NK-92 treated with Interleukin-12 subunit alpha and Interleukin-12 subunit beta, amount 100 ng/mL, for 24 hours (cell line): ENCODE measurements around the gene CD4.
A peak's percentile ranks its signal among the peaks of the same experiment; 100 is the strongest.

Experiments
- DNase-seq: peaks from one replicate; lab custom pipeline; 2025; lab: John Stamatoyannopoulos, UW

CD4 gene

GRCh38 chr12:6778217-6778573 lies 11.1 kb upstream of the CD4 start:
- no peak for DNase-seq

GRCh38 chr12:6778574-6779550 lies 10.5 kb upstream of the CD4 start:
- peak; percentile 55 for DNase-seq

GRCh38 chr12:6779708-6780432 lies 9.5 kb upstream of the CD4 start:
- DNase-seq: no peak

GRCh38 chr12:6780573-6780972 lies 8.8 kb upstream of the CD4 start:
- DNase-seq: no peak

GRCh38 chr12:6782119-6782518 lies 7.2 kb upstream of the CD4 start:
- DNase-seq: no peak

GRCh38 chr12:6782850-6783566 lies 6.3 kb upstream of the CD4 start:
- no peak for DNase-seq

- no peak for DNase-seq
Measured at GRCh38 chr12:6783828-6784227, 5.5 kb upstream of the CD4 start.

GRCh38 chr12:6784296-6784695 lies 5.0 kb upstream of the CD4 start:
- DNase-seq: no peak

- DNase-seq: no peak
Measured at GRCh38 chr12:6784761-6785160, 4.6 kb upstream of the CD4 start.

- DNase-seq: no peak
Measured at GRCh38 chr12:6786416-6787094, 2.8 kb upstream of the CD4 start.

- DNase-seq: no peak
Measured at GRCh38 chr12:6787309-6787708, 2.0 kb upstream of the CD4 start.

GRCh38 chr12:6790496-6791150 lies 1.3 kb downstream of the CD4 start:
- no peak for DNase-seq

- DNase-seq: no peak
Measured at GRCh38 chr12:6791931-6792520, 2.7 kb downstream of the CD4 start.

GRCh38 chr12:6792522-6793201 lies 3.3 kb downstream of the CD4 start:
- no peak for DNase-seq

- DNase-seq: no peak
Measured at GRCh38 chr12:6795088-6795487, 5.8 kb downstream of the CD4 start.

GRCh38 chr12:6796576-6796975 lies 7.2 kb downstream of the CD4 start:
- no peak for DNase-seq

GRCh38 chr12:6799147-6799546 lies 9.8 kb downstream of the CD4 start:
- DNase-seq: no peak

- no peak for DNase-seq
Measured at GRCh38 chr12:6807170-6807569, 17.8 kb downstream of the CD4 start.

- DNase-seq: no peak
Measured at GRCh38 chr12:6809056-6809455, 19.7 kb downstream of the CD4 start.

GRCh38 chr12:6810758-6811157 lies 21.4 kb downstream of the CD4 start:
- no peak for DNase-seq

- no peak for DNase-seq
Measured at GRCh38 chr12:6813363-6813762, 24.0 kb downstream of the CD4 start.
